BLaER1 treated with 17β-estradiol and CSF1 and Interleukin-3, amounts not matched to agents 10 nM and 100 nM (cell line): ENCODE data around the gene PLEKHM3.

ENCODE experiments used
- H3K27ac ChIP-seq, 11 experiments: shearing (Covaris generic); formaldehyde crosslinking; 2 replicates each; pipeline ENCODE4 v1.8.1; 2022
- H3K27me3 ChIP-seq, 11 experiments: shearing (Covaris generic); formaldehyde crosslinking; 2 replicates each; pipeline ENCODE4 v1.8.1; 2022
- H3K36me3 ChIP-seq, 11 experiments: shearing (Covaris generic); formaldehyde crosslinking; 2 replicates each; pipeline ENCODE4 v1.8.1; 2022
- H3K4me1 ChIP-seq, 10 experiments: shearing (Covaris generic); formaldehyde crosslinking; 2 replicates each; pipeline ENCODE4 v1.8.1; 2022
- H3K4me2 ChIP-seq, 11 experiments: shearing (Covaris generic); formaldehyde crosslinking; 2 replicates each; pipeline ENCODE4 v1.8.1; 2022
- H3K4me3 ChIP-seq, 10 experiments: shearing (Covaris generic); formaldehyde crosslinking; 2 replicates each; pipeline ENCODE4 v1.8.1; 2022
- H3K9ac ChIP-seq, 11 experiments: shearing (Covaris generic); formaldehyde crosslinking; 2 replicates each; pipeline ENCODE4 v1.8.1; 2022
- H3K9me3 ChIP-seq, 11 experiments: shearing (Covaris generic); formaldehyde crosslinking; replicated peaks in 1 of 11; 2 replicates each; pipeline ENCODE4 v1.8.1; 2022
- H4K20me1 ChIP-seq, 11 experiments: shearing (Covaris generic); formaldehyde crosslinking; 2 replicates each; pipeline ENCODE4 v1.8.1; 2022
- Cebpa-rat ChIP-seq, 11 experiments: shearing (Covaris generic); IDR thresholded peaks; 2 replicates each; pipeline ENCODE4 v1.8.1; 2022

PLEKHM3 gene

GRCh38 chr2:207901829-207902228 is 123.5 kb downstream of the PLEKHM3 start:
- H3K4me2 ChIP-seq: no peak overlapping the region
- no peak overlapping the region for H3K9ac ChIP-seq
- no peak for TF ChIP-seq Cebpa-rat (IDR thresholded peaks at IDR 0.05)
- H4K20me1 ChIP-seq: no peaks in the 10 kb centered on the region
- no peak overlapping the region for H3K27ac ChIP-seq
- H3K27me3 ChIP-seq: no peaks in the 10 kb centered on the region
- no peaks in the 10 kb centered on the region for H3K4me1 ChIP-seq
- no peak overlapping the region for H3K4me3 ChIP-seq
- peaks cover 0 to 44% (median 7%) of the 10 kb centered on the region in 11 experiments; a peak in 6 of 22 replicates for H3K36me3 ChIP-seq
- no peaks in the 10 kb centered on the region for H3K9me3 ChIP-seq

- Histone ChIP-seq H3K4me2 (no peak overlapping the region), H3K27me3 (no peaks in the 10 kb centered on the region), H3K27ac (no peak overlapping the region), H3K4me3 (no peak overlapping the region), H3K4me1 (no peaks in the 10 kb centered on the region), H3K9me3 (no peaks in the 10 kb centered on the region), H3K9ac (no peak overlapping the region), H4K20me1 (no peaks in the 10 kb centered on the region), H3K36me3 (peaks cover 0 to 41% (median 7%) of the 10 kb centered on the region in 11 experiments; a peak in 6 of 22 replicates)
- TF ChIP-seq Cebpa-rat (IDR thresholded peaks at IDR 0.05): no peak
Measured at GRCh38 chr2:207901401-207901800, 123.9 kb downstream of the PLEKHM3 start.

- Histone ChIP-seq H3K4me2 (no peak overlapping the region), H4K20me1 (no peaks in the 10 kb centered on the region), H3K4me1 (no peaks in the 10 kb centered on the region), H3K27ac (no peak overlapping the region), H3K9ac (no peak overlapping the region), H3K4me3 (no peak overlapping the region), H3K9me3 (no peaks in the 10 kb centered on the region), H3K27me3 (no peaks in the 10 kb centered on the region), H3K36me3 (peaks cover 0 to 40% (median 7%) of the 10 kb centered on the region in 11 experiments; a peak in 6 of 22 replicates)
- no peak for TF ChIP-seq Cebpa-rat (IDR thresholded peaks at IDR 0.05)
Measured at GRCh38 chr2:207898354-207898695, 127.0 kb downstream of the PLEKHM3 start.

GRCh38 chr2:207897541-207898353 is 127.6 kb downstream of the PLEKHM3 start:
- Histone ChIP-seq H3K9me3 (no peaks in the 10 kb centered on the region), H3K27me3 (no peaks in the 10 kb centered on the region), H3K9ac (no peak overlapping the region), H3K4me3 (no peak overlapping the region), H3K36me3 (peaks cover 0 to 40% (median 7%) of the 10 kb centered on the region in 11 experiments; a peak in 6 of 22 replicates), H3K4me2 (no peak overlapping the region), H4K20me1 (no peaks in the 10 kb centered on the region), H3K27ac (no peak overlapping the region), H3K4me1 (no peaks in the 10 kb centered on the region)
- TF ChIP-seq Cebpa-rat (IDR thresholded peaks at IDR 0.05): no peak

- H3K27me3 ChIP-seq: no peaks in the 10 kb centered on the region
- no peak for TF ChIP-seq Cebpa-rat (IDR thresholded peaks at IDR 0.05)
- H3K9ac ChIP-seq: no peak overlapping the region
- no peak overlapping the region for H3K4me3 ChIP-seq
- H3K36me3 ChIP-seq: peaks cover 0 to 36% (median 7%) of the 10 kb centered on the region in 11 experiments; a peak in 6 of 22 replicates
- H3K9me3 ChIP-seq: no peaks in the 10 kb centered on the region
- no peaks in the 10 kb centered on the region for H3K4me1 ChIP-seq
- no peaks in the 10 kb centered on the region for H4K20me1 ChIP-seq
- no peak overlapping the region for H3K4me2 ChIP-seq
- no peak overlapping the region for H3K27ac ChIP-seq
Measured at GRCh38 chr2:207896525-207897285, 128.6 kb downstream of the PLEKHM3 start.

GRCh38 chr2:207895274-207895860 is 130.0 kb downstream of the PLEKHM3 start:
- Histone ChIP-seq H3K9me3 (no peaks in the 10 kb centered on the region), H3K4me1 (no peaks in the 10 kb centered on the region), H4K20me1 (no peaks in the 10 kb centered on the region), H3K27me3 (no peaks in the 10 kb centered on the region), H3K4me3 (no peak overlapping the region), H3K9ac (no peak overlapping the region), H3K4me2 (no peak overlapping the region), H3K36me3 (peaks cover 0 to 23% (median 2%) of the 10 kb centered on the region in 11 experiments; a peak in 6 of 22 replicates), H3K27ac (no peak overlapping the region)
- no peak for TF ChIP-seq Cebpa-rat (IDR thresholded peaks at IDR 0.05)

- H3K4me3 ChIP-seq: no peak overlapping the region
- no peak overlapping the region for H3K9ac ChIP-seq
- no peak for TF ChIP-seq Cebpa-rat (IDR thresholded peaks at IDR 0.05)
- no peak overlapping the region for H3K27ac ChIP-seq
- no peaks in the 10 kb centered on the region for H4K20me1 ChIP-seq
- peaks cover 0 to under 1% (median 0%) of the 10 kb centered on the region in 10 experiments; a peak in 1 of 20 replicates for H3K4me1 ChIP-seq
- H3K4me2 ChIP-seq: no peak overlapping the region
- no peaks in the 10 kb centered on the region for H3K27me3 ChIP-seq
- H3K9me3 ChIP-seq: no peaks in the 10 kb centered on the region
- peaks cover 0 to 5% (median 0%) of the 10 kb centered on the region in 11 experiments; a peak in 1 of 22 replicates for H3K36me3 ChIP-seq
Measured at GRCh38 chr2:207892716-207893402, 132.5 kb downstream of the PLEKHM3 start.

GRCh38 chr2:207891086-207891844 is 134.1 kb downstream of the PLEKHM3 start:
- no peak overlapping the region for H3K9ac ChIP-seq
- no peaks in the 10 kb centered on the region for H3K36me3 ChIP-seq
- H3K4me3 ChIP-seq: no peak overlapping the region
- H3K27me3 ChIP-seq: no peaks in the 10 kb centered on the region
- TF ChIP-seq Cebpa-rat (IDR thresholded peaks at IDR 0.05): no peak
- peaks cover 0 to 3% (median 0%) of the 10 kb centered on the region in 10 experiments; a peak in 1 of 20 replicates for H3K4me1 ChIP-seq
- no peak overlapping the region for H3K27ac ChIP-seq
- no peaks in the 10 kb centered on the region for H3K9me3 ChIP-seq
- no peaks in the 10 kb centered on the region for H4K20me1 ChIP-seq
- no peak overlapping the region for H3K4me2 ChIP-seq
